GM21723 (cell line): ENCODE measurements around the gene BCR.

ENCODE experiments used
- ATAC-seq: cut with Tn5 transposase; IDR thresholded peaks from one replicate; pipeline ENCODE4 v1.9.1; 2021; ENCODE audit warnings: mild to moderate bottlenecking, moderate library complexity; ENCODE audit not compliant: unreplicated experiment

The BCR gene

DNA sequence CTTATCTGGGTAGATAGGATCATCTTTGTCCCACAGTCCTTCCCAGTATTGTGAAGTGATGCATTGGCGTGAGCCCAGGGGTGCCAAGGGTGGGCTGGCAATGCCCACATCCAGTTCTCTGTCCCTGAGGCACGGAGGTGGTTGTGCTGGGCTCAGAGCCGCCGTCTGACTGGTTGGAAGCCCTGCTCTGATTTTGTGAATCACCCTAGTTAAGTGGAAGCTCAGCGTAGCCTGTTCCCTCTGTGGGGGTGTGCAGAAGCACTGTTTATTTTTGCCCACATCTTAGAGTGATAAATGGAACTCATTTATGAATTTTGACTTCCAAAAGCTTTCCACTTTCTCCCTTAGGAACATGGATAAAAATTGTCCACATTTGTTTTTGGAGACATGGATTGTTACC lies 13.6 kb downstream of the BCR start:
- no peak for ATAC-seq

DNA sequence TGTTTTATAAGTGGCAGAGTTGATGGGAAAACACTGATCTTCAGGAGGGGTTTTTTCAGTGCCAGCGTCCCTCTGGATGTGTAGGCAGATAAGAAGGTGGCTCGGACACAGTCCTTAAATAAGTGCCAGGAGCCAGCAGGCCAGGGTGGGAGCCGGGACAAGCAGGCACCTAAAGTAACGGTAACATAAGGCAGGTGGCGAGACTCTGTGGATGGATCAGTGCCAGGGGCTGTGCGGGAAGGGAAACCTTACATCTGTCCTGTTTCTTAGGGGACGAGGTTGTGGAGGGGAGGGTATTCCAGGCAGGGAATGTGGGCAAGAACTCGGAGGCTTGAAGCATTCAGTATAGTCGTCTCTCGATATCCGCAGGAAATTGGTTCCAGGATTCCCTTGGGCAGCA lies 15.9 kb downstream of the BCR start:
- ATAC-seq: no peak

DNA sequence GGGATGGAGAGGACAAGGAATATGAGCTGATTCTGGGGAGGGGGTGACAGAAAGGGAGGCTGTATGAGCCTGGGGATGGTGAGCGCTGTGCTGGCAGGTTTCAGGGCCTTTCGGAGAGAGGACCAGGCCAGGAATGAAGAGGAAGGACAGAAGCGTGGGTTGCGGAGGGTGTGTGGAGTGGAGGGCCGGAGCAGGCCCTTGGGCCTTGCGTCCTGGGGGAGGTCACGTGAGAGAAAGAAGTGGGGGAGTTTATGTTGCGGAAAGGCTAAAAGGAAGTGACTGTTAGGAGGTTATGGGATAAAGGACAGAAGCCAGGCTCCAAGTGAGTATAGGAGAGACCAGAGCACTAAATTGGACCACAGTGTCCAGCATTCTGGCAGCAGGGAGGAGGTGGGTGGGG lies 17.5 kb downstream of the BCR start:
- no peak for ATAC-seq

DNA sequence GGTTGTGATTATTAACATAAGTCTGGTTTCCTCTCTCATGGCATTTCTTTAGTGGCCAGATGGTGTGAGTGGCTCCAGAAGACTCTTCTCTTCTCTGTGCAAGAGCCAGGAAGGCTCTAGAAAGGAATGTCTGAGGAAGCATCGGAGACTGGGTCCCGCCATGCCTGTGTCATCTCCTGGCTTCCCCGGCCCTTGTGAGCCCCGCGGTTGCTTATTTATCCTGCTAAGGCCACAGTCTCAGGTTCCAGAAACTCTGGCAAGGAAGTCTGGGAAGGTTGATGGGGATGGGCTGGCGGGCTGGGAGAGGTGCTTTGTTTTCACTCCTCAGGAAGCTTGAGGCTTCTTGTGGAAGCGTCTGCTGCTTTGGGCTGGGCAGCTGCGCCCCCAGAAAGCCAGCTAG lies 18.9 kb downstream of the BCR start:
- no peak for ATAC-seq

DNA sequence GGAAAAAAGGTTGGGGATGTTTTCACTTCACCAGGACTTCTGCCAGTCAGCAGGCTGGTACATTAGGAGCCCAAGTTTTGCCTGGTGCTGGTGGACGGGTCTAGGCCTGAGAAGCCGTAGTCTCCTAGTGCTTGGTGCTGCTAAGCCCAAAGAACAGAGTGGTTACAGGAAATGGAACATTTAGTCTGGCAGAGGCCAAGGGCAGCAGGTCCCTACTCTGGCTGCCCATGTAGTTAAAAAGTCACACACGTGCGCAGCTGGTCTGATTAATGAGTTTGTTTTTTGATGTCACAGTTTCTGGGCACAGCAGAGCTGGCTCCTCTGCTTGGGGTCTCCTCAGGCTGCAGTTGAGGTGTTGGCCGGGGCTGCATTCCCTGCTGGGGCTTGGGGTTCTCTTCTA lies 20.6 kb downstream of the BCR start:
- no peak for ATAC-seq

DNA sequence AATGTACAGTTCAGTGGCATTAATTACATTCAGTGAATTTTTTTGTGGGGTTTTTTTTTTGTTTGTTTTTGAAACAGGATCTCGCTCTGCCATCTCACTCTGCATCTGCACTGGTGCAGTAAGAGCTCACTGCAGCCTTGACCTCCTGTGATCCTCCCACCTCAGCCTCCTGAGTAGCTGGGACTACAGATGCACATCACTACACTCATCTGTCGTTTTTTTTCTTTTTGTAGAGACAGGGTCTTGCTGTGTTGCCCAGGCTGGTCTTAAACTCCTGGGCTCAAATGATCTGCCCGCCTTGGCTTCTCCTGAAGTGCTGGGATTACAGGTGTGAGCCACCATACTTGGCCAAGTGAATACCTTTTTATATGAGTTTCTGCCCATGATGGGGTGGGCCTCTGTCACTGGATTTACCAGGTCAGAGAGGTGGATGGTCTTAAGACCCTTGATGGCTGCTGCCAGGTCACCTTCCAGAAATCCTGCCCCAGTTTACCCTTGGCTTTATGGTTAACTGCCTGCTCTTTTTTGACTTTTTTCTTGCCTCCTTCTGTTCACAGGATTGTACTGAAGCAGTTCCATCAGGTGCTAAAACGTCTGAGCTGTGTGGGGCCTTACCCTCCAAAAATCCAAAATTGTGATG lies 22.6 kb downstream of the BCR start:
- no peak for ATAC-seq

DNA sequence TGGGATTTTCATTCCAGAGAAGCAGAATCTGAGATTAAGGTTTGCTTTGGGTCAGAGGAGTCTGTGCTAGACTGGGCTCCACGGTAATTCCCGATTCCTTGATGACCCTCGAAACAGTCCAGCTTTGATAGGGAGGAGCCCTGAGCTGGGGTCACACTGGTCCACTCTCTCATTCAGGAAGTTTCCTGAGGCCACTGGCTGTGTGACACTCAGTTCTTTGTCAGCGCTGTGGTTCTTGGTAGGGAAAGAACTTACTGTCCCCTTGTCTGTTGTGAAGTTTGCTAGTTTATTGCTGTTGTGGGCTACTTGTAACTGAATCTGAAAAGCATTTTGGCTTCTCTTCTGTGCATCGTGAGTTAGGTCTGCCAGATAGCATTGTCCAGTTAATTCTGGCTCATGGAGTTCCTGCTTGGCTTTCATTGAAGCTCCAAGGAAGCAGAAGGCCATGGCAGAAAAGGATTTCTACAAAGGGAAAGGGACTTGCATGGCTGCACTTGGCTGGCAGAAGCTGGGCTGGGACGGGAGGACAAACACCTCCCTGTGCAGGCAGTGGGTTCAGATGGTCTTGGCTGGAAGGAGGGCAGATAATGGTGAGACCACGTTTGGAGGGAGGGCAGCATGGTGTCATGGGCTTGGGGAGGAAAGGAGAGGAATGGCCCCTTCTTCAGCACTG lies 23.3 kb downstream of the BCR start:
- ATAC-seq: no peak

DNA sequence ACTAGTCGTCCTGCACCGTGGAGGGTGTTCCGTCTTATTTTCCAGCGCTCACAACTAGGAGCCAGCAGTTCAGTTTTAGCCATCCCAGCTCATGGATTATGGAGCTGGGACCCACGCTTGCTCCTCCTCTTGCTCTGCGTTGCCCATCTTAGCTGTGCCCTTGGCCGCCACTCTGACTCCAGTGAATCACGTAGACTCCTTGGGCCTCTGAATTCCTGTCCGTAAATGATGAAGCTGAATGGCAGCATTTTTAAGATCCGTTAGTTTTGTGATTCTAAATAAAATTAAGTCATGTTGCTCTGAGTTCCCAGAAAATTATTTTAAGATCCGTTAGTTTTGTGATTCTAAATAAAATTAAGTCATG lies 23.8 kb downstream of the BCR start:
- no peak for ATAC-seq

DNA sequence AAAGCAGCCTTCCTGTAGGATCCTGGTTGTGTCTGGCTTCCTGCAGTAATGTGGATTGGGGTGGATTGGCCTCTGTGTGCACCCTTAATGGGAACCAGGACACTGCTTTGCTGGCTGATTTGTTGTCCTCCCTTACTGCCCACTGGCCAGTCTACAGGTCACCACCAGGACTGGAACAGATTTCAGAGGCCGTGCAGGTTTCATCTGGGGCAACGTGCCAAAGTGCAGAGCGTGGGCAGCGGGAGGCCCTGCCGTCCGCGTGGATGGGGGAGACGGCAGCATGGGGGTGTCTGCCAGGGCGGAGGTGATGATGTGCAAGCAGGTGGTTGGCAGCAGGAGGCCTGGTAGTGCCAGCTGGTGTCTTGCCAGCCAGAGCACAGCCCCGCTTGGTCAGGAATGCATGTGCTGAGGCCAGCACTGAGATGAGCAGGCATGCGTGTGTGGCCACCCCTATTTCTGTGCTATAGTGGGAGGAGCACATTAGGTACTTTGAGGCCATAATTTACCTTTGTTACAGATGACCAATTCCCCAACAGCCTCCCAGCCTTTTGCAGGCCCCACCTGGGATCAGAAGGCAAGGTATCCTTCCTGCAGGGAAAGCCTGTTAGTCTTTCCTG lies 24.3 kb downstream of the BCR start:
- ATAC-seq: no peak

DNA sequence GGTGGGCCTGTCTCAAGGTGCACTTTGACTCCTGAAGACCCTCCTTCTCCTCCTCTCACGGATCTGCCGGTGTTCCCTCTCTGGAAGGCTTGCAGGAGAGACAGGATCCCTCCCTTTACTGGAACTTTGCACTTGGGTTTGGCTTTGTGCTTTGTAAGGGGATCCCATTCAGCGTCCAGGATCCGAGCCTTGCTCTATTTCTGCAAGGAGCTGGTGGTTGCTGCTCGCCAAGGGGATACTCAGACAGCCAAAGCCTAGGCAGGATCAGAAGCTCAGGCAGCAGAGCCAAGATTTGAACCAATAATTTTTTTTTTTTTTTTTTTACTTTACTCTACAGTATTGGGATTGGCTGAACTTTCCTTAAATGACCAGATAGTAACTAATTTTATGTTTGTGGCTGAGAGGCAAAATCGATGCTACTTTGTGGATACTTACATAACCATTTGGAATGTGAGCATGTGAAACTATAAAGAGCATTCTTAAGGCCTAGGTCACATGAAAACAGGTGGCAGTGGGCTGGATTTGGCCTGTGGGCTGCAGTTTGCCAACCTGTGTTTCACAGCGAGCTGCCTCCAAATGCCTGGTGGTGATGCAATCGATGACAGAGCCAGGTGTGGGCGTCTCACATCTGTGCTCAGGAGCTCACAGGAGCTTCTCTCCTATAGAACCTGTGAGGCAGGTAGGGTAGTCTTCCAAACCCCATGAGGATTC lies 25.2 kb downstream of the BCR start:
- no peak for ATAC-seq

DNA sequence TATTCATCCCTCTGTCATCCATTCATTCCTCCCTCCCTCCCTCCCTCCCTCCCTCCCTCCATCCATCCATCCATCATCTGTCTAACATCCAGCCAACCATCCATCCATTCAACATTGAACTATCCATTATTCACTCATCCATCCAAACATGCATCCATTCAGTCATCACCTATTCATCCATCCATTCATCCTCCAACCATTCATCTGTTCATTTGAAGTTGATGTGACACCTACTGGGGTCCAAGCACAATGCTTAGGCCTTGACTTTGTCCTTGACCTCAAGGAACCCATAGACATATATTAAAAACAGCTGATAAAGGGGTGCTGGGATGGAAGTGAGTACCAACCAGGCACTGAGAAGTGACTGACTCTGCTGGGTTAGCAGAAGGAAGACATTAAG lies 26.6 kb downstream of the BCR start:
- ATAC-seq: no peak

DNA sequence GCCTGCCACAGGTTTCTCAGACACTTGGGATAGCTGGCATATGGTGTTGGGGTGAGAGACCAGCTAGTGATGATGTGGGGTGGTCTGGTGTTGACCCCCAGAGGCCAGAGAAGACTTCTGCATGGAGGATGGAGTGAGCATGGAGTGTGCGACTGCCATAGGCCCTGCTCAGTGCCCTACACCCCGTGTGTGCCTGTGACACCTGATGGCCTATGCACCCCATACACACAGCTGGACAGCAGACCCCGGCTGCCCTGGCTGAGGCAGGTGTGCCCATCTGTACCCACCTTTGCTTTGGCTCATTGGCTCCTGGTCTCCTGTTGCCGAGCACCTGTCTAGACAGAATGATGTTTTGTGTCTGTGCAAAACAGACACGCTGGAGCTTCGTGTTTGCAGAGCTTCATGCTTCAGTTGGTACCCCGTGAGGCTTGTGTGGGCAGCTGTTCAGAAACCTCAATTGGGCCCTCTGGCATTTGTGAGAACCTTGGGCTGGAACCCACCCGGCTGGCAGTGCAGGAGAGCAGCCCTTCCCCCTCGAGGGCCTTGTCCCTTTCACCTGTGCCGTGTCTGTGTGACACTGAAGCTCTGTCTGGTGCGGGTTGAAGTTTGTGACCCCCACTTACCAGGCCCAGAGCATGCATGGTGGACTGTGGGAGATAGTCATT lies 27.6 kb downstream of the BCR start:
- no peak for ATAC-seq

DNA sequence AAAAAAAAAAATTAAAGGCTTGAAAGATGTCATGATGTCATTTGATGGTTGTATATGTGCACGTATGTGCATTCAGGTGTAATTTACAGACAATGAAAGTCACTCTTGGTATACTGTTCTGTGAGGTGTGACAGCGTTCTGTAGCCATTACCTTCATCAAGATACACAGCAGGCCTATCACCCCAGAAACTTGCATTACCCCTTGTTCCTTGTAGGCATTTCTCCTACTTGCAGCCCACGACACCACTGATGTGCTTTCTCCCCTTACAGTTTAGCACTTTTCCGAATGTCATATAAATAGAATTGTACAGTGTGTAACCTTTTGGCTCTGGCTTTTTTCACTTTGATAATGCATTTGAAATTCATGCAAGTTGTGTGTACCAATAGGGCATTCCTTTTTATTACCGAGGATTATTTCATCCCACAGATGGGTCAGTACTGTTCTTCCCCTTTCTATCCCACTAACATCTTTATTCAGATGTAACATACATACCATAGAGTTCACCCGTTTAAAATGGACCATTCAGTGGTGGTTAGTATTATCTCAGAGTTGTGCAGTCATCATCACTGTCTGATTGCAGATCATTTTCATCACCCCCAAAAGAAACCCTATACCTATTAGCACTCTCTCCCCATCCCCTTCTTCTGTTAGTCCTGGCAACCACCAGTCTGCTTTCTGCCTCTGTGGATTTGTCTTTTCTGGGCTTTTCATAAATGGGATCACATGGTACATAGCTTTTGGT lies 30.3 kb downstream of the BCR start:
- ATAC-seq: no peak

DNA sequence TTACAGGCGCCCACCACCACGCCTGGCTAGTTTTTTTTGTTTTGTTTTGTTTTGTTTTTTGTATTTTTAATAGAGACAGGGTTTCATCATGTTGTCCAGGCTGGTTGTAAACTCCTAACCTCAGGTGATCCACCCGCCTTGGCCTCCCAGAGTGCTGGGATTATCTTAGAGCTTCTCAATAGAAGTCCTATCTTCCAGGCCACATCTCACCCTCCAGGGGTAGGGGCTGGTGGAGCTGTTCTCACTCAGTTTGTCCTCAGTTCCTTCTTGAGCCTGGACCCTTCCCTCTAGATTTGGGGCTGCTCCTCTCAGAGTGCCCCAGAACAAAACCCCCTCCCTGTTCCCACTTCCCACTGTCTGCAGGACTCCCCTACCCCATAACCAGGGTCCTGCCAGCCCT lies 31.3 kb downstream of the BCR start:
- ATAC-seq: no peak

DNA sequence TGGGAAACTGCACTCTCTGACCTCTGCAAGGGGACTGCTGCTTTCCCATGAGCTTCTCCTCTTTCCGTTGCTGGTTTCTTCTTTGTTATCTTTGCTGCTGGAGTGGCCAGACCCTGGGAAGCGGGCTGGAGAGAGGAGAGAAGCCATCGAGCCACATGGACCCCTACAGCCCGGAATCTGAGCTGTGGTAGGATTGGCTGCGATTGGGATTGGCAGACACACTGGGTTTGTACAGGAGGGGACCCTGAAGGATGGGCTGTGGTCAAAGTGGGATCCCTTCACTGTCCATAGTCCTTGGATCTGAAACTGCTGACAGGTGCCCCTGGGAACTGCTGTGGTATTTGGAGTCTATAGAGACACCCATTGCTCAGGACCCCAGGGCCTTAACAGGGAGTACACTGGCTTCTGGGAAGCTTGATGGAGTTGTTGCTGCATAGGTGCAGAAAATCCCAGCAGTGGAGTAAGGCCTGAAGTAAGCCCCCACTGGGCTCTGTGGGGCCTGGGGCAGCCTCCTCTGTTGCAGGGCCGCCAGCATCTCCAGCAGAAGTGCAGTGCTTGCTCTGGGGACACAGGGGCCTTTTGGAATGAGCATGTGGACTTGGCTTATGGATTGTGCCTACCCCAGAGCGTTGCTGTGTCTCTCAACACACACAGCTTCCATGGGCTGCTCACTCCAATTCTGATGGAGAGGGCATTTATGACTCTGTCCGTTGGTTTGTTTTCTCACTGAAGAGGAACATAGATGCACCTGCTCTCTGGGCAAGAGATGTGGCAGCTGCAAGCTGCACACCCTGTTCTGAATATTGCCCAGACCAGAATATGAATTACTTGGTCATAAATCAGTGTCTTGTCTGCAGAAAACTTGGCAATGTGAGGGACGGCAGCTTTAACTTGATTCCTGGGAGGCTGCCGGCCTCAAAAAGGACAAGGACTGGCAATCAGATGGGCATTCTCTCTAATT lies 32.0 kb downstream of the BCR start:
- ATAC-seq: no peak

DNA sequence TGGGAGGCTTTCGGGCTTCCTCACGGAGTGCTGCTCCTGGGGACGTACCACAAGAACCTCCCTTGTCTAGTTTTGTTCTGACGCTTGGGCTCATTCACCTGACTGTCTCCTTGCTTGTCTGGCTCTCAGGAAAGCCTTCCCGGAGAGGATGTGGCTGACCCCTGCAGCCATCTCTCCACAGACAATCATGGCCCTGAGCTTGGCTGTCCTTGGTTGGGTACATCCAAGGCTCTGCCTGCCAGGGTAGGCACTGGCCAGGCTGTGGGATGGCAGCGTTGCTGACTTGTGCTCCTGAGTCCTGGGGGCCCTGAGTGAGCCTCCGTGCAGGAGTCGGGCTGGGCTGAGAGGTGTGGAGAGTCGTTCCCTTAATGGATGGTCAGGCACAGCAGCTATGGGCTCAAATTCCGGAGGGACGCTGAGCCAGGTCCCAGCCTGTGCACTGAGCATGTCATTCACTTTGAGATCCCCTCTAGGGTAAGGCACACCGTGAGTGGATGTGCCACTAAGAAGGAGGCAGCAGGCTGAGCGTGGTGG lies 32.8 kb downstream of the BCR start:
- no peak for ATAC-seq

DNA sequence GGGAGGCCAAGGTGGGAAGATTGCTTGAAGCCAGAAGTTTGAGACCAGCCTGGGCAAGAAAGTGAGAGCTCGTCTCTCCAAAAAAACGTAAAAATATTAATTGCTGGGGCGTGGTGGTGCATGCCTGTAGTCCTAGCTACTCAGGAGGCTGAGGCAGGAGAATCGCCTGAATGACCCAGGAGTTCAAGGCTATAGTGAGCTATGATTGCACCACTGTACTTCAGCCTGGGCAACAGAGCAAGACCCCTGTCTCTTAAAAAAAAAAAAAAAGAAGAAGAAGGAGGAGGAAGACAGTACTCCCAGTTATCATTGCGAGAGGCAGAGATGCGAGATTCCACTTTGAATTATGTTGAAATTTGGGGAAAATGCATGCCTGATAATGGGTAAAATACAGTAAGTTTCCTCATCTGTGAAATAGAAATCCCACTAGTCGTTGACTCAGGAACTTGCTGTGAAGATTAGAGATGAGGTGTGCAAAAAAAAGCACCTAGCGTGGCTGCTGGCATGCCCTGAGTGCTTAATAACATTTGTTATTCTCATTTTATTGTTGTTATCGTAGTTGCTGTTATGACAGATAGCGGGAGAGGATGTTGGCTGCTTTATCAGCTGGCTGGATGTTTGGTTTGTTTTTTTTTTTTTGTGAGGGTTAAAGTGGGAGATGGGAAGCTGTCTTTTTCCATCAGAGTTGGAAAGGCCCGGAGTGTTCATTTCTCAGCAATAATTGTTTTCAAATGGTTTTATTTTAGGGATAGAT lies 33.4 kb downstream of the BCR start:
- no peak for ATAC-seq

DNA sequence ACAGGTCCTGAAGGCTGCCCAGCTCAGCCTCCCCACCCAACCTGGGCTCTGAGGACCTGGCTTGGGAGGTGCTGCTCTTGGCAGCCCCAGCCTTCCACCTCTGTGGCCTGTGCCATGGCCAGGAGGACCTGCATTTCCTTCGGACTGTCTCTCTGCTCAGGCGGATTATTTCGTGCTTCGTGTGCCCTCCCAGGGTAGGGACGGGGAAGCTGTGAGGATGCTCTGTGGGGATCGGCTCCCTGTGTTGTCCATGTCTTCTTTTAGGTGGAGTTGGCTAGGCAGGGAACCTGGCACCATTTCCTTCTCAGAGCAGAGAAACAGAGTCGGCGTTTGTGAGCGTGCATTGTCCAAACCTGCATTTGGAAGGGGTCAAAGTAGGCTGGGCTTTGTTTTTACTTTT lies 34.1 kb downstream of the BCR start:
- ATAC-seq: no peak
